HepG2 (cell line): ENCODE data around the gene IGIP. TPM values are rescaled to one million over a fixed set of nuclear protein-coding genes. Genes with fewer than 3 reads are reported as not detected.

Experiments used
- ATAC-seq: fragments of 200-7000 bp; cut with Tn5 transposase; 3 replicates; pipeline ENCODE4 v1.9.1; 2020; ENCODE audit warnings: mild to moderate bottlenecking, moderate library complexity
- BruUV-seq: library from RNA; stranded (reverse); fragments of 400-500 nt; replicated peaks from 2 replicates; lab custom pipeline; 2021; lab: Mats Ljungman, UMichigan
- CTCF ChIA-PET: fragments of 300-600 bp; formaldehyde crosslinking; extraction: SDS; loops from one replicate; lab custom pipeline; 2021; ENCODE audit warnings: low total read pairs, inconsistent platforms, low intra/inter-chr PET ratio; lab: Yijun Ruan, JAX
- POLR2A ChIA-PET: fragments of 350-600 bp; sonication (Branson Sonifier 250); formaldehyde crosslinking; loops from one replicate; lab custom pipeline; 2020; ENCODE audit warnings: antibody characterized with exemption, inconsistent platforms; lab: Yijun Ruan, JAX
- DNase-seq: peaks from one replicate; pipeline ENCODE4 v3.0.0-alpha.2; 2015; ENCODE audit warnings: low spot score
- FAIRE-seq: peaks from 3 replicates; lab custom pipeline; 2011; peaks lifted over from hg19 to GRCh38; lab: Jason Lieb, UNC
- H2AFZ ChIP-seq: one replicate; pipeline ENCODE4 v1.6.1; 2011; ENCODE audit warnings: low read length, inconsistent platforms
- H3K27ac ChIP-seq: fragments of 300-600 bp; 3 replicates; pipeline ENCODE4 v1.8.0; 2011; ENCODE audit warnings: mixed run types, mild to moderate bottlenecking, mixed read lengths, low read length, inconsistent platforms; ENCODE audit not compliant: insufficient read depth; ENCODE audit errors: extremely low read length
- H3K27me3 ChIP-seq, 2 experiments: fragments of 200-600 bp in 1 of 2; 2 replicates in 1 of 2; 3 replicates in 1 of 2; pipeline versions ENCODE4 v1.6.0 to v1.8.0; 2011; ENCODE audit warnings: low read length in 2 of 2, mild to moderate bottlenecking in 2 of 2, moderate library complexity in 2 of 2, inconsistent platforms in 1 of 2; ENCODE audit not compliant: insufficient read depth in 2 of 2, control insufficient read depth in 1 of 2
- H3K36me3 ChIP-seq, 2 experiments: fragments of 200-600 bp in 1 of 2; replicated peaks in 1 of 2; 2 replicates in 1 of 2; 3 replicates in 1 of 2; pipeline versions ENCODE4 v1.5.1 to v1.8.0; 2011; ENCODE audit warnings: low read length in 2 of 2, inconsistent platforms in 1 of 2; ENCODE audit not compliant: insufficient read depth in 2 of 2, control insufficient read depth in 1 of 2
- H3K4me1 ChIP-seq: 2 replicates; pipeline ENCODE4 v1.5.1; 2012; ENCODE audit warnings: low read length, inconsistent platforms; ENCODE audit not compliant: insufficient read depth
- H3K4me2 ChIP-seq: 2 replicates; pipeline ENCODE4 v1.6.0; 2011; ENCODE audit warnings: low read depth, low read length, inconsistent platforms
- H3K4me3 ChIP-seq, 3 experiments: fragments of 200-600 bp in 1 of 3; sonication (generic), shearing (Covaris generic) in 1 of 3; replicated peaks in 1 of 3; 2 replicates each; pipeline ENCODE4 v1.5.1; 2011 to 2016; ENCODE audit warnings: low read length in 3 of 3, inconsistent platforms in 2 of 3, low read depth in 2 of 3, mild to moderate bottlenecking in 2 of 3, control low read depth in 1 of 3, mixed read lengths in 1 of 3; ENCODE audit not compliant: insufficient read depth in 1 of 3
- H3K79me2 ChIP-seq: one replicate; pipeline ENCODE4 v1.6.1; 2011; ENCODE audit warnings: low read length, inconsistent platforms; ENCODE audit not compliant: insufficient read depth
- H3K9ac ChIP-seq: 2 replicates; pipeline ENCODE4 v1.6.0; 2011; ENCODE audit warnings: mild to moderate bottlenecking, low read depth, low read length, inconsistent platforms; ENCODE audit not compliant: insufficient read depth
- H3K9me3 ChIP-seq: 2 replicates; pipeline ENCODE4 v1.5.1; 2012; ENCODE audit warnings: mild to moderate bottlenecking, low read length
- H4K20me1 ChIP-seq: 2 replicates; pipeline ENCODE4 v1.6.0; 2011; ENCODE audit warnings: inconsistent platforms, mild to moderate bottlenecking, low read length, moderate library complexity; ENCODE audit not compliant: insufficient read depth
- SRF ChIP-seq: IDR thresholded peaks from 2 replicates; pipeline ENCODE4 v1.6.1; 2011; ENCODE audit warnings: mild to moderate bottlenecking, low read depth, low read length, moderate library complexity
- TFAP4 ChIP-seq: sonication (generic); IDR thresholded peaks from 2 replicates; pipeline ENCODE4 v1.6.1; 2016; ENCODE audit warnings: low read depth, borderline replicate concordance
- ZBTB25 ChIP-seq: IDR thresholded peaks from 2 replicates; pipeline ENCODE4 v1.6.1; 2018; ENCODE audit warnings: missing genetic modification reagents
- ZKSCAN8 ChIP-seq: IDR thresholded peaks from 2 replicates; pipeline ENCODE4 v1.6.1; 2016; ENCODE audit warnings: borderline replicate concordance, missing genetic modification reagents, missing compliant biosample characterization
- WGBS: methylation state at CpG from one replicate; pipeline ENCODE4 v1.1.6; 2017; ENCODE audit warnings: low lambda C conversion rate; 5-methylcytosine and 5-hydroxymethylcytosine counted together
- in situ Hi-C: cut with HindIII; loops from 2 replicates; pipeline ENCODE4 v1.10.0; 2017; ENCODE audit warnings: low pct_unique_long_range_greater_than_20kb; ENCODE audit not compliant: extremely low pct_ligation_motif_present
- intact Hi-C: fragments of 100-400 bp; cut with micrococcal nuclease; formaldehyde crosslinking; loops from one replicate; pipeline ENCODE4 v1.10.0; 2022; ENCODE audit not compliant: unreplicated experiment
- polyA plus RNA-seq, 8 experiments: library from polyadenylated mRNA; depleted of rRNA in 3 of 8; stranded (reverse) in 7 of 8; unstranded in 1 of 8; fragments of >200 nt; fragmentation: Illumina TruSeq in 4 of 8; extraction: Trizol in 4 of 8; gene quantifications; 2 replicates each; pipeline versions ENCODE4 v1.2.1 to v1.2.3, GENCODE V29; 2011 to 2016; ENCODE audit warnings: low read depth in 4 of 8, missing spikeins in 1 of 8, mixed read lengths in 1 of 8; ENCODE audit not compliant: insufficient read depth in 1 of 8
- total RNA-seq, 5 experiments: library from RNA; depleted of rRNA; stranded (reverse); fragments of >200 nt; fragmentation: Illumina TruSeq; extraction: Trizol; gene quantifications; 2 replicates each; pipeline ENCODE4 v1.2.3, GENCODE V29; 2016; ENCODE audit warnings: low read depth in 1 of 5

IGIP gene
- total and polyA plus RNA-seq, 2 of the 13 experiments (the other 11 are each of a cell fraction or from before 2014, with no cell fraction given), result 1.7 to 2.1 TPM

- TF ChIP-seq ZBTB25 (no peak), ZKSCAN8 (CRISPR knock-in tag) (no peak)
- TF ChIP-seq, all 625 proteins: peak for 0
Observed at GRCh38 chr5:140110646-140110957, 15.1 kb upstream of the IGIP start (continued).

- no peak overlapping the region for H3K9ac ChIP-seq
- in situ Hi-C loops (no loop called here), intact Hi-C loops (loop anchor here (5.0 kb wide), 1 partner anchor 34 kb away; no protein-coding TSS in a partner anchor)
- ATAC-seq (no peak), FAIRE-seq (no peak), DNase-seq (no peak)
- no peak overlapping the region for H2AFZ ChIP-seq
- no peak overlapping the region for H3K4me3 ChIP-seq
- H4K20me1 ChIP-seq, result peaks cover 14% of the 10 kb centered on the region
- WGBS, result 80% methylated on average over 18 of the region's 18 CpGs
- no peaks in the 10 kb centered on the region; a peak in 1 of 5 replicates for H3K27me3 ChIP-seq
- H3K79me2 ChIP-seq, result peaks cover 65% of the 10 kb centered on the region
- TF ChIP-seq TFAP4 (no peak), SRF (0 out of 2 replicates have a peak, but pooled peaks have one; percentile 9)
- no peaks in the 10 kb centered on the region for H3K9me3 ChIP-seq
- no peaks in the 10 kb centered on the region for H3K36me3 ChIP-seq
- H3K4me2 ChIP-seq, result peak overlapping the region; percentile 98; the same call in 1 of the 2 replicates
- no peak overlapping the region for H3K27ac ChIP-seq
- POLR2A ChIA-PET, result no interaction called here
- peaks cover 57% of the 10 kb centered on the region for H3K4me1 ChIP-seq
- CTCF ChIA-PET, result no interaction called here
- BruUV-seq, result no TSS peak
Observed at GRCh38 chr5:140111011-140111858, 14.5 kb upstream of the IGIP start.
